K562 (cell line): ENCODE results near the gene ELMO1. TPM values are rescaled to one million over a fixed set of nuclear protein-coding genes. Genes with fewer than 3 reads are reported as not detected.

Source experiments
- ATAC-seq: fragments of 200-7000 bp; cut with Tn5 transposase; 3 replicates; pipeline ENCODE4 v1.9.1; 2020; ENCODE audit warnings: moderate library complexity
- BruUV-seq: library from RNA; stranded (reverse); fragments of 400-500 nt; replicated peaks from 2 replicates; lab custom pipeline; 2021; lab: Mats Ljungman, UMichigan
- CTCF ChIA-PET: fragments of 300-600 bp; formaldehyde crosslinking; extraction: SDS; loops from one replicate; lab custom pipeline; 2021; ENCODE audit warnings: low intra/inter-chr PET ratio; lab: Yijun Ruan, JAX
- POLR2A ChIA-PET: fragments of 300-600, 350-650 bp; sonication (Branson Sonifier 250); formaldehyde crosslinking; extraction: SDS; loops from one replicate; lab custom pipeline; 2021; ENCODE audit warnings: antibody characterized with exemption, inconsistent platforms; lab: Yijun Ruan, JAX
- DNase-seq, 4 experiments: peaks; one replicate each; pipeline versions ENCODE4 v3.0.0 to v3.0.0-alpha.2; 2011 to 2018; ENCODE audit warnings: low spot score in 3 of 4, mixed read lengths in 3 of 4; ENCODE audit errors: extremely low read depth in 1 of 4
- FAIRE-seq: peaks from 2 replicates; lab custom pipeline; 2011; peaks lifted over from hg19 to GRCh38; lab: Jason Lieb, UNC
- H2AFZ ChIP-seq: 2 replicates; pipeline ENCODE4 v1.6.0; 2011; ENCODE audit warnings: low read depth, low read length, control low read depth, inconsistent platforms
- H3K27ac ChIP-seq: fragments of 200-600 bp; 3 replicates; pipeline ENCODE4 v1.8.0; 2011; ENCODE audit warnings: low read depth, mild to moderate bottlenecking, control low read depth, inconsistent platforms, low read length, moderate library complexity, mixed read lengths; ENCODE audit errors: extremely low read depth
- H3K27me3 ChIP-seq, 2 experiments: fragments of 300-600 bp in 1 of 2; 2 replicates in 1 of 2; 3 replicates in 1 of 2; pipeline versions ENCODE4 v1.6.0 to v1.8.0; 2011; ENCODE audit warnings: inconsistent platforms in 2 of 2, low read length in 2 of 2, mild to moderate bottlenecking in 1 of 2, mixed read lengths in 1 of 2, moderate library complexity in 1 of 2; ENCODE audit not compliant: control insufficient read depth in 2 of 2, insufficient read depth in 2 of 2
- H3K36me3 ChIP-seq: fragments of 300-600 bp; 3 replicates; pipeline ENCODE4 v1.8.0; 2011; ENCODE audit warnings: mild to moderate bottlenecking, low read length, inconsistent platforms; ENCODE audit not compliant: control insufficient read depth, insufficient read depth
- H3K4me1 ChIP-seq, 2 experiments: fragments of 200-600 bp in 1 of 2; replicated peaks in 1 of 2; 2 replicates in 1 of 2; 3 replicates in 1 of 2; pipeline versions ENCODE4 v1.5.1 to v1.8.0; 2011; ENCODE audit warnings: inconsistent platforms in 2 of 2, low read length in 2 of 2, mild to moderate bottlenecking in 1 of 2, mixed read lengths in 1 of 2, moderate library complexity in 1 of 2; ENCODE audit not compliant: control insufficient read depth in 2 of 2, insufficient read depth in 2 of 2
- H3K4me2 ChIP-seq: 2 replicates; pipeline ENCODE4 v1.6.1; 2011; ENCODE audit warnings: low read length, control low read depth, inconsistent platforms, mixed read lengths; ENCODE audit not compliant: insufficient read depth
- H3K4me3 ChIP-seq: fragments of 200-600 bp; sonication (generic), shearing (Covaris generic); 2 replicates; pipeline ENCODE4 v1.5.1; 2016; ENCODE audit warnings: control low read depth, inconsistent platforms
- H3K79me2 ChIP-seq: fragments of 200-600 bp; 3 replicates; pipeline ENCODE4 v1.8.0; 2011; ENCODE audit warnings: low read length, inconsistent platforms; ENCODE audit not compliant: control insufficient read depth, insufficient read depth
- H3K9ac ChIP-seq, 2 experiments: 2 replicates each; pipeline versions ENCODE4 v1.6.0 to v1.6.1; 2011; ENCODE audit warnings: low read depth in 2 of 2, low read length in 2 of 2, control low read depth in 1 of 2, inconsistent platforms in 1 of 2, mild to moderate bottlenecking in 1 of 2, mixed read lengths in 1 of 2; ENCODE audit not compliant: insufficient read depth in 1 of 2
- H3K9me1 ChIP-seq: one replicate; pipeline ENCODE4 v1.6.0; 2011; ENCODE audit warnings: inconsistent platforms, mild to moderate bottlenecking, low read length, moderate library complexity; ENCODE audit not compliant: control insufficient read depth, insufficient read depth
- H3K9me3 ChIP-seq: replicated peaks from 2 replicates; pipeline ENCODE4 v1.5.1; 2011; ENCODE audit warnings: low read depth, low read length, inconsistent platforms; ENCODE audit not compliant: control insufficient read depth, insufficient read depth
- H4K20me1 ChIP-seq: replicated peaks from 2 replicates; pipeline ENCODE4 v1.6.1; 2011; ENCODE audit warnings: low read length, inconsistent platforms, mixed read lengths; ENCODE audit not compliant: control insufficient read depth, insufficient read depth
- C11orf30 ChIP-seq: fragments of 450-650 bp; IDR thresholded peaks from 2 replicates; pipeline ENCODE4 v1.6.1; 2016; ENCODE audit warnings: low read depth, mild to moderate bottlenecking
- ELF1 ChIP-seq: fragments of 200-800 bp; sonication (Bioruptor generic); IDR thresholded peaks from 2 replicates; pipeline ENCODE4 v1.6.1; 2016; ENCODE audit warnings: missing genetic modification characterization, missing compliant biosample characterization
- MAFG ChIP-seq: fragments of 450-650 bp; conservative IDR thresholded peaks from 2 replicates; pipeline ENCODE4 v1.6.1; 2016; ENCODE audit warnings: missing genetic modification characterization, missing compliant biosample characterization
- TRIM28 ChIP-seq: fragments of 450-650 bp; IDR thresholded peaks from 2 replicates; pipeline ENCODE4 v1.6.1; 2017
- ZNF316 ChIP-seq: fragments of 450-650 bp; IDR thresholded peaks from 2 replicates; pipeline ENCODE4 v1.6.1; 2016
- WGBS: fragments of 100-300 bp; shearing (Covaris generic); methylation state at CpG from one replicate; pipeline ENCODE4 v1.1.6; 2016; ENCODE audit warnings: low coverage, mixed read lengths; ENCODE audit not compliant: insufficient coverage; ENCODE audit errors: missing lambda C conversion rate; 5-methylcytosine and 5-hydroxymethylcytosine counted together
- in situ Hi-C: fragments of 300-500 bp; cut with MboI; formaldehyde crosslinking; loops from 4 replicates; pipeline ENCODE4 v1.15.0; 2018; ENCODE audit warnings: inconsistent platforms, mixed read lengths
- intact Hi-C: fragments of 100-400 bp; cut with micrococcal nuclease; formaldehyde crosslinking; loops from 2 replicates; pipeline ENCODE4 v1.14.2; 2022
- polyA plus RNA-seq, 8 experiments: library from polyadenylated mRNA; depleted of rRNA in 4 of 8; stranded (reverse) in 5 of 8; unstranded in 3 of 8; fragments of >200 nt; fragmentation: Nextera tagmentation in 2 of 8; fragmentation: Illumina TruSeq in 1 of 8; extraction: Ambion mirVana in 2 of 8; extraction: Trizol in 1 of 8; gene quantifications; 2 replicates each; pipeline versions ENCODE4 v1.2.1 to v1.2.3, GENCODE V29; 2011 to 2014; ENCODE audit warnings: inconsistent platforms in 1 of 8, missing spikeins in 1 of 8
- total RNA-seq, 7 experiments: library from RNA; depleted of rRNA in 6 of 7; stranded (reverse); fragments of >200 nt in 6 of 7; fragmentation: Illumina TruSeq in 2 of 7; extraction: Trizol in 2 of 7; gene quantifications; 2 replicates each; pipeline versions ENCODE4 v1.2.1 to v1.2.3, GENCODE V29; 2011 to 2021; ENCODE audit warnings: low replicate concordance in 1 of 7
- TF ChIP-seq, protein P1 (sequence below): sonication (generic); IDR thresholded peaks from 2 replicates; pipeline ENCODE4 v1.6.1; 2016
- TF ChIP-seq, protein P2 (sequence below): fragments of 250-450 bp; sonication (Bioruptor Pico); IDR thresholded peaks from 2 replicates; pipeline ENCODE4 v1.9.0; 2021; ENCODE audit warnings: mild to moderate bottlenecking, inconsistent platforms

ELMO1 gene
- total and polyA plus RNA-seq, 9 of the 15 experiments (the other 6 are each of a cell fraction or from before 2014, with no cell fraction given), result 0.36 to 7.2 (median 3.6) TPM

GRCh38 chr7:37356911-37357636, 91.6 kb downstream of the ELMO1 start:
- 4% methylated on average over 3 of the region's 3 CpGs for WGBS
- intact Hi-C loops (no loop called here), in situ Hi-C loops (no loop called here)
- no peak overlapping the region for H3K4me3 ChIP-seq
- H3K36me3 ChIP-seq, result no peaks in the 10 kb centered on the region
- H3K4me1 ChIP-seq, result peaks cover 0 to 44% of the 10 kb centered on the region in 2 experiments; a peak in 4 of 5 replicates
- POLR2A ChIA-PET, result interaction anchor here (0.6 to 0.7 kb wide), 2 partner anchors 33 to 43 kb away, joined by 3 to 4 read pairs; no protein-coding TSS in a partner anchor
- BruUV-seq, result no TSS peak
- peak overlapping the region; percentile 24; the same call in 1 of the 3 replicates for H3K27ac ChIP-seq
- H3K9me3 ChIP-seq, result 0 out of 2 replicates have a peak, but pooled peaks cover 1% of the 10 kb centered on the region
- 0 out of 2 replicates have a peak, but pooled peaks have one; percentile 4 for TF ChIP-seq ELF1 (tag)
- TF ChIP-seq ZNF316, result peak; percentile 67
- no peak for TF ChIP-seq TRIM28
- TF ChIP-seq, protein P1, sequence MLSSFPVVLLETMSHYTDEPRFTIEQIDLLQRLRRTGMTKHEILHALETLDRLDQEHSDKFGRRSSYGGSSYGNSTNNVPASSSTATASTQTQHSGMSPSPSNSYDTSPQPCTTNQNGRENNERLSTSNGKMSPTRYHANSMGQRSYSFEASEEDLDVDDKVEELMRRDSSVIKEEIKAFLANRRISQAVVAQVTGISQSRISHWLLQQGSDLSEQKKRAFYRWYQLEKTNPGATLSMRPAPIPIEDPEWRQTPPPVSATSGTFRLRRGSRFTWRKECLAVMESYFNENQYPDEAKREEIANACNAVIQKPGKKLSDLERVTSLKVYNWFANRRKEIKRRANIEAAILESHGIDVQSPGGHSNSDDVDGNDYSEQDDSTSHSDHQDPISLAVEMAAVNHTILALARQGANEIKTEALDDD, result peak; percentile 78
- TF ChIP-seq, protein P2, sequence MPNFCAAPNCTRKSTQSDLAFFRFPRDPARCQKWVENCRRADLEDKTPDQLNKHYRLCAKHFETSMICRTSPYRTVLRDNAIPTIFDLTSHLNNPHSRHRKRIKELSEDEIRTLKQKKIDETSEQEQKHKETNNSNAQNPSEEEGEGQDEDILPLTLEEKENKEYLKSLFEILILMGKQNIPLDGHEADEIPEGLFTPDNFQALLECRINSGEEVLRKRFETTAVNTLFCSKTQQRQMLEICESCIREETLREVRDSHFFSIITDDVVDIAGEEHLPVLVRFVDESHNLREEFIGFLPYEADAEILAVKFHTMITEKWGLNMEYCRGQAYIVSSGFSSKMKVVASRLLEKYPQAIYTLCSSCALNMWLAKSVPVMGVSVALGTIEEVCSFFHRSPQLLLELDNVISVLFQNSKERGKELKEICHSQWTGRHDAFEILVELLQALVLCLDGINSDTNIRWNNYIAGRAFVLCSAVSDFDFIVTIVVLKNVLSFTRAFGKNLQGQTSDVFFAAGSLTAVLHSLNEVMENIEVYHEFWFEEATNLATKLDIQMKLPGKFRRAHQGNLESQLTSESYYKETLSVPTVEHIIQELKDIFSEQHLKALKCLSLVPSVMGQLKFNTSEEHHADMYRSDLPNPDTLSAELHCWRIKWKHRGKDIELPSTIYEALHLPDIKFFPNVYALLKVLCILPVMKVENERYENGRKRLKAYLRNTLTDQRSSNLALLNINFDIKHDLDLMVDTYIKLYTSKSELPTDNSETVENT (CRISPR knock-in tag), result no peak
- TF ChIP-seq MAFG (tag), result peak; percentile 50
- TF ChIP-seq C11orf30, result peak; percentile 56; the same call in 1 of the 2 replicates
- FAIRE-seq (peak; percentile 46), DNase-seq (peak in 3 of 4 experiments; percentile 8 to 40 (median 29)), ATAC-seq (peak; percentile 47)
- H4K20me1 ChIP-seq, result no peaks in the 10 kb centered on the region
- no peaks in the 10 kb centered on the region for H3K27me3 ChIP-seq
- CTCF ChIA-PET, result no interaction called here
- H3K4me2 ChIP-seq, result no peak overlapping the region; the same call in 1 of the 2 replicates
- H3K79me2 ChIP-seq, result no peaks in the 10 kb centered on the region
- H3K9me1 ChIP-seq, result no peaks in the 10 kb centered on the region
- no peak overlapping the region for H2AFZ ChIP-seq
- H3K9ac ChIP-seq, result no peak overlapping the region
